ENCODE measurements around the gene SRSF4. TPM values are rescaled to one million over a fixed set of nuclear protein-coding genes. Genes with fewer than 3 reads are reported as not detected.

Gene SRSF4
- polyA plus RNA-seq, 1 of the 3 experiments (the other 2 are of a cell fraction) = 62.6 TPM

DNA sequence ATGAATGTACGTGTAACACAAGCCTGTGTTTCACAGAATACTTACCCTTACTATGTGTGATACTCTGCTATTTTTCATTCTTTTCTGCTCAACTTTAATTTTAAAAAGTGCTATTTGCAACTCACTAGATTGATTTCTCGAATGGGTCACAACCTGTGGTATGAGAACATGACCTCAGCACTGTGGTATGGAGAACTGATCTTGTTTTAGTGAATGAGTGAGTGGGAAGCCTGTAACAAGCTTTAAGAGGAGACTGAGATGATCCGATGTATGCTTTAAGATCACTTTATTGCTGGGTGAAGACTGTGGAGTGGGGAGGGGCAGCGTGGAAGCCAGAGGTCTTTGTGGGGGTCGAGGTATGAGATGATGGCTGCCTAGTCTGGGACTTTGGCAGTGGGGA, 27.5 kb upstream of the SRSF4 start:
- Histone ChIP-seq H3K27ac (ENCODE audit: low read depth in 2 of 2, low read length in 1 of 2) (peak overlapping the region in 1 of 2 experiments; percentile 54; a peak in 2 of 4 replicates), H3K4me2 (no peak overlapping the region), H4K20me1 (ENCODE audit: insufficient read depth) (no peaks in the 10 kb centered on the region), H3K79me2 (ENCODE audit: insufficient read depth) (no peaks in the 10 kb centered on the region), H3K27me3 (ENCODE audit: insufficient read depth) (no peaks in the 10 kb centered on the region), H3K9ac (peak overlapping the region; percentile 30; the same call in 1 of the 2 replicates), H3K4me3 (ENCODE audit: low read depth in 2 of 2, low read length in 1 of 2) (no peak overlapping the region), H3K9me3 (no peaks in the 10 kb centered on the region), H3K36me3 (replicated peaks in 1 of 2; ENCODE audit: control insufficient read depth in 1 of 2, insufficient read depth in 2 of 2, low read length in 1 of 2) (peaks cover 22 to 31% of the 10 kb centered on the region in 2 experiments), H3F3A (replicated peaks; ENCODE audit: insufficient read depth) (peaks cover 3% of the 10 kb centered on the region), H2AFZ (ENCODE audit: low read depth) (no peak overlapping the region), H3K4me1 (ENCODE audit: control insufficient read depth in 1 of 2, insufficient read depth in 2 of 2, low read depth in 1 of 2, low read length in 1 of 2) (peaks cover 0 to 8% of the 10 kb centered on the region in 2 experiments; a peak in 2 of 4 replicates), H3K9me2 (no peaks in the 10 kb centered on the region)
- ChIA-PET CTCF (no interaction called here), POLR2A (no interaction called here)
- no peak for TF ChIP-seq ELF1 (IDR thresholded peaks at IDR 0.05)
- TF ChIP-seq GATA2 (CRISPR knock-in tag; IDR thresholded peaks at IDR 0.05) = no peak
- no peak for TF ChIP-seq USF2 (IDR thresholded peaks at IDR 0.05; ENCODE audit: borderline replicate concordance, low read depth, low read length)
- no peak for TF ChIP-seq CTCF (IDR thresholded peaks at IDR 0.05)
- TF ChIP-seq SIN3A (IDR thresholded peaks at IDR 0.05; ENCODE audit: borderline replicate concordance, low read depth, low read length) = no peak
- no peak for TF ChIP-seq RCOR1 (IDR thresholded peaks at IDR 0.05; ENCODE audit: low read length)
- no peak for TF ChIP-seq TCF12 (IDR thresholded peaks at IDR 0.05)
- TF ChIP-seq FOXM1 (IDR thresholded peaks at IDR 0.05; ENCODE audit: low read depth) = no peak
- no peak for TF ChIP-seq POLR2AphosphoS5 (IDR thresholded peaks at IDR 0.05; ENCODE audit: low read depth, low read length)
- no peak for TF ChIP-seq SMC3 (IDR thresholded peaks at IDR 0.05; ENCODE audit: low read depth, low read length)
- TF ChIP-seq MXI1 (IDR thresholded peaks at IDR 0.05; ENCODE audit: low read depth, low read length) = no peak
- no peak for TF ChIP-seq YY1 (IDR thresholded peaks at IDR 0.05; ENCODE audit: low read depth)
- TF ChIP-seq, protein P1, sequence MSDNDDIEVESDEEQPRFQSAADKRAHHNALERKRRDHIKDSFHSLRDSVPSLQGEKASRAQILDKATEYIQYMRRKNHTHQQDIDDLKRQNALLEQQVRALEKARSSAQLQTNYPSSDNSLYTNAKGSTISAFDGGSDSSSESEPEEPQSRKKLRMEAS (IDR thresholded peaks at IDR 0.05; ENCODE audit: low read depth) = no peak
- TF ChIP-seq RFX5 (IDR thresholded peaks at IDR 0.05; ENCODE audit: low read length) = no peak
- no peak for TF ChIP-seq EZH2phosphoT487 (IDR thresholded peaks at IDR 0.05; ENCODE audit: borderline replicate concordance, low read depth)
- TF ChIP-seq PBX3 (IDR thresholded peaks at IDR 0.05) = no peak
- no peak for TF ChIP-seq TAF1 (IDR thresholded peaks at IDR 0.05; ENCODE audit: borderline replicate concordance, low read depth, low read length)
- no peak for TF ChIP-seq TEAD4 (IDR thresholded peaks at IDR 0.05; ENCODE audit: borderline replicate concordance, insufficient read depth)
- no peak for TF ChIP-seq ZBTB33 (IDR thresholded peaks at IDR 0.05; ENCODE audit: borderline replicate concordance, low read depth)
- TF ChIP-seq FOSL2 (IDR thresholded peaks at IDR 0.05; ENCODE audit: borderline replicate concordance, low read depth) = no peak
- 69% methylated on average over 5 of the region's 5 CpGs for WGBS (ENCODE audit: low lambda C conversion rate)
- DNase-seq = no peak

Data from SK-N-SH (cell line).